ENCODE results near the gene CCDC182. TPM values are rescaled to one million over a fixed set of nuclear protein-coding genes. Genes with fewer than 3 reads are reported as not detected.

The CCDC182 gene
- total RNA-seq, 1 donor from 2014 or later: not detected

GRCh38 chr17:57773557-57773956 lies 28.5 kb upstream of the CCDC182 start:
- intact Hi-C loops (cut with micrococcal nuclease): no loop called here
- DNase-seq (ENCODE audit: low spot score): no peak
- Mint-ChIP-seq H3K9me3 (no peaks in the 10 kb centered on the region), H3K27me3 (ENCODE audit: insufficient read depth) (peaks cover 36% of the 10 kb centered on the region), H3K4me1 (ENCODE audit: low read depth) (no peaks in the 10 kb centered on the region), H3K4me3 (no peak overlapping the region), H3K27ac (no peak overlapping the region), H3K36me3 (ENCODE audit: low read depth) (no peaks in the 10 kb centered on the region)

GRCh38 chr17:57772774-57773173 lies 27.7 kb upstream of the CCDC182 start:
- H3K36me3 Mint-ChIP-seq (ENCODE audit: low read depth): no peaks in the 10 kb centered on the region
- no peak for DNase-seq (ENCODE audit: low spot score)
- no peaks in the 10 kb centered on the region for H3K4me1 Mint-ChIP-seq (ENCODE audit: low read depth)
- H3K27me3 Mint-ChIP-seq (ENCODE audit: insufficient read depth): peaks cover 34% of the 10 kb centered on the region
- no peak overlapping the region for H3K4me3 Mint-ChIP-seq
- no peaks in the 10 kb centered on the region for H3K9me3 Mint-ChIP-seq
- H3K27ac Mint-ChIP-seq: no peak overlapping the region
- intact Hi-C loops (cut with micrococcal nuclease): no loop called here

- no peaks in the 10 kb centered on the region for H3K4me1 Mint-ChIP-seq (ENCODE audit: low read depth)
- H3K9me3 Mint-ChIP-seq: no peaks in the 10 kb centered on the region
- DNase-seq (ENCODE audit: low spot score): no peak
- H3K4me3 Mint-ChIP-seq: no peak overlapping the region
- intact Hi-C loops (cut with micrococcal nuclease): no loop called here
- no peaks in the 10 kb centered on the region for H3K36me3 Mint-ChIP-seq (ENCODE audit: low read depth)
- peaks cover 18% of the 10 kb centered on the region for H3K27me3 Mint-ChIP-seq (ENCODE audit: insufficient read depth)
- H3K27ac Mint-ChIP-seq: no peak overlapping the region
Observed at GRCh38 chr17:57767561-57767960, 22.5 kb upstream of the CCDC182 start.

- H3K27me3 Mint-ChIP-seq (ENCODE audit: insufficient read depth): peaks cover 15% of the 10 kb centered on the region
- no peak overlapping the region for H3K4me3 Mint-ChIP-seq
- H3K4me1 Mint-ChIP-seq (ENCODE audit: low read depth): no peaks in the 10 kb centered on the region
- H3K9me3 Mint-ChIP-seq: no peaks in the 10 kb centered on the region
- H3K36me3 Mint-ChIP-seq (ENCODE audit: low read depth): no peaks in the 10 kb centered on the region
- DNase-seq (ENCODE audit: low spot score): no peak
- no peak overlapping the region for H3K27ac Mint-ChIP-seq
- intact Hi-C loops (cut with micrococcal nuclease): no loop called here
Observed at GRCh38 chr17:57766318-57766943, 21.3 kb upstream of the CCDC182 start.

- Mint-ChIP-seq H3K9me3 (no peaks in the 10 kb centered on the region), H3K27ac (no peak overlapping the region), H3K27me3 (ENCODE audit: insufficient read depth) (peaks cover 4% of the 10 kb centered on the region), H3K4me1 (ENCODE audit: low read depth) (no peaks in the 10 kb centered on the region), H3K4me3 (no peak overlapping the region), H3K36me3 (ENCODE audit: low read depth) (no peaks in the 10 kb centered on the region)
- DNase-seq (ENCODE audit: low spot score): no peak
- intact Hi-C loops (cut with micrococcal nuclease): no loop called here
Observed at GRCh38 chr17:57762452-57763395, 17.6 kb upstream of the CCDC182 start.

GRCh38 chr17:57761887-57762286 lies 16.8 kb upstream of the CCDC182 start:
- no peak overlapping the region for H3K4me3 Mint-ChIP-seq
- no peak overlapping the region for H3K27ac Mint-ChIP-seq
- H3K4me1 Mint-ChIP-seq (ENCODE audit: low read depth): no peaks in the 10 kb centered on the region
- no peaks in the 10 kb centered on the region for H3K36me3 Mint-ChIP-seq (ENCODE audit: low read depth)
- peaks cover 3% of the 10 kb centered on the region for H3K27me3 Mint-ChIP-seq (ENCODE audit: insufficient read depth)
- no peaks in the 10 kb centered on the region for H3K9me3 Mint-ChIP-seq
- intact Hi-C loops (cut with micrococcal nuclease): no loop called here
- DNase-seq (ENCODE audit: low spot score): no peak

- no peaks in the 10 kb centered on the region for H3K36me3 Mint-ChIP-seq (ENCODE audit: low read depth)
- H3K9me3 Mint-ChIP-seq: no peaks in the 10 kb centered on the region
- H3K27ac Mint-ChIP-seq: no peak overlapping the region
- H3K4me3 Mint-ChIP-seq: no peak overlapping the region
- no peaks in the 10 kb centered on the region for H3K4me1 Mint-ChIP-seq (ENCODE audit: low read depth)
- peaks cover 3% of the 10 kb centered on the region for H3K27me3 Mint-ChIP-seq (ENCODE audit: insufficient read depth)
- no peak for DNase-seq (ENCODE audit: low spot score)
- intact Hi-C loops (cut with micrococcal nuclease): no loop called here
Observed at GRCh38 chr17:57760046-57760445, 14.9 kb upstream of the CCDC182 start.

GRCh38 chr17:57758654-57759053 lies 13.6 kb upstream of the CCDC182 start:
- DNase-seq (ENCODE audit: low spot score): no peak
- H3K27me3 Mint-ChIP-seq (ENCODE audit: insufficient read depth): peaks cover 3% of the 10 kb centered on the region
- H3K4me3 Mint-ChIP-seq: no peak overlapping the region
- no peak overlapping the region for H3K27ac Mint-ChIP-seq
- H3K4me1 Mint-ChIP-seq (ENCODE audit: low read depth): no peaks in the 10 kb centered on the region
- H3K36me3 Mint-ChIP-seq (ENCODE audit: low read depth): no peaks in the 10 kb centered on the region
- intact Hi-C loops (cut with micrococcal nuclease): no loop called here
- no peaks in the 10 kb centered on the region for H3K9me3 Mint-ChIP-seq

GRCh38 chr17:57757735-57758134 lies 12.6 kb upstream of the CCDC182 start:
- no peaks in the 10 kb centered on the region for H3K9me3 Mint-ChIP-seq
- DNase-seq (ENCODE audit: low spot score): no peak
- H3K27me3 Mint-ChIP-seq (ENCODE audit: insufficient read depth): peaks cover 3% of the 10 kb centered on the region
- no peak overlapping the region for H3K4me3 Mint-ChIP-seq
- H3K27ac Mint-ChIP-seq: no peak overlapping the region
- no peaks in the 10 kb centered on the region for H3K4me1 Mint-ChIP-seq (ENCODE audit: low read depth)
- no peaks in the 10 kb centered on the region for H3K36me3 Mint-ChIP-seq (ENCODE audit: low read depth)
- intact Hi-C loops (cut with micrococcal nuclease): no loop called here

GRCh38 chr17:57756951-57757350 lies 11.9 kb upstream of the CCDC182 start:
- Mint-ChIP-seq H3K27ac (no peak overlapping the region), H3K36me3 (ENCODE audit: low read depth) (no peaks in the 10 kb centered on the region), H3K4me1 (ENCODE audit: low read depth) (no peaks in the 10 kb centered on the region), H3K27me3 (ENCODE audit: insufficient read depth) (peaks cover 3% of the 10 kb centered on the region), H3K9me3 (no peaks in the 10 kb centered on the region), H3K4me3 (no peak overlapping the region)
- intact Hi-C loops (cut with micrococcal nuclease): no loop called here
- no peak for DNase-seq (ENCODE audit: low spot score)

GRCh38 chr17:57755480-57756070 lies 10.5 kb upstream of the CCDC182 start:
- Mint-ChIP-seq H3K27me3 (ENCODE audit: insufficient read depth) (no peaks in the 10 kb centered on the region), H3K4me3 (no peak overlapping the region)

GRCh38 chr17:57752031-57752905 lies 7.2 kb upstream of the CCDC182 start:
- H3K4me1 Mint-ChIP-seq (ENCODE audit: low read depth): peaks cover 4% of the 10 kb centered on the region
- no peaks in the 10 kb centered on the region for H3K36me3 Mint-ChIP-seq (ENCODE audit: low read depth)
- intact Hi-C loops (cut with micrococcal nuclease): no loop called here
- no peaks in the 10 kb centered on the region for H3K9me3 Mint-ChIP-seq
- H3K4me3 Mint-ChIP-seq: no peak overlapping the region
- no peak overlapping the region for H3K27ac Mint-ChIP-seq
- DNase-seq (ENCODE audit: low spot score): no peak
- H3K27me3 Mint-ChIP-seq (ENCODE audit: insufficient read depth): peaks cover 4% of the 10 kb centered on the region

More at GRCh38 chr17:57755480-57756070, 10.5 kb upstream of the CCDC182 start:
- DNase-seq (ENCODE audit: low spot score): no peak
- intact Hi-C loops (cut with micrococcal nuclease): no loop called here
- Mint-ChIP-seq H3K4me1 (ENCODE audit: low read depth) (no peaks in the 10 kb centered on the region), H3K36me3 (ENCODE audit: low read depth) (no peaks in the 10 kb centered on the region), H3K9me3 (no peaks in the 10 kb centered on the region), H3K27ac (no peak overlapping the region)
